ENCODE data around the gene LRRC36. TPM values are rescaled to one million over a fixed set of nuclear protein-coding genes. Genes with fewer than 3 reads are reported as not detected.

The LRRC36 gene
- total and polyA plus RNA-seq, 2 of the 13 experiments (the other 11 are each of a cell fraction or from before 2014, with no cell fraction given): 0.12 to 0.15 TPM

DNA sequence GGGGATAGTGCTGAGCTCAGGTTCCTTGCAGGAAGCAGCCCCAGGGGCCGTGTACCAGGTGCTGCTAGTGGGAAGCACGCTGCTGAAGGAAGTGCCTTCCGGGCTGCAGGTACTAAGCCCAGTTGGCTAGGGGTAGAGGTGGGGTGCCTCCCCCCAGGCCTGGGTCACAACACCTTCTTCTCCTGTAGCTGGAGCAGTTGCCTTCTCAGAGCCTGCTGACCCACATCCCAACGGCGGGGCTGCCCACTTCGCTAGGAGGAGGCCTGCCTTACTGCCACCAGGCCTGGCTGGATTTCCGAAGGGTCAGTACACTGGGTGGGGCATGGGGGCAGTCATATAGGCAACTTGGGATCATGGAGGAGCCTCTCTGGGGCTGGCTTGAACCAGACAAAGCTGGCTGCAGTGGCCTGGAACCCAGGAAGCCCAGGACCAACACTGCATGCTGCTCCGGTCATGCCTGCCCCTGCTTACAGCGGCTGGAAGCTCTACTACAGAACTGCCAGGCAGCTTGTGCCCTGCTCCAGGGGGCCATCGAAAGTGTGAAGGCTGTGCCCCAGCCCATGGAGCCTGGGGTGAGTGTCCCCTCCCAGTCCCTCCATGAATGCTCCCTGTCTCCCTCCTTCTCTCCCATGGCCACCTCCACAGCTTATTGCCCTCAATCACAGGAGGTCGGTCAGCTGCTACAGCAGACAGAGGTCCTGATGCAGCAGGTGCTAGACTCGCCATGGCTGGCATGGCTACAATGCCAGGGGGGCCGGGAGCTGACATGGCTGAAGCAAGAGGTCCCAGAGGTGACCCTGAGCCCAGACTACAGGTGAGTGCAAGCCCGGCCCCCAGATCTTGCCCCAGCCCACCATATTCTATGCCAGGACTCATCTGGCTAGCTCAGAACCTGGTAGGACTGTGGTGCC, 44.8 kb upstream of the LRRC36 start (continued):
- TF ChIP-seq, protein P1, sequence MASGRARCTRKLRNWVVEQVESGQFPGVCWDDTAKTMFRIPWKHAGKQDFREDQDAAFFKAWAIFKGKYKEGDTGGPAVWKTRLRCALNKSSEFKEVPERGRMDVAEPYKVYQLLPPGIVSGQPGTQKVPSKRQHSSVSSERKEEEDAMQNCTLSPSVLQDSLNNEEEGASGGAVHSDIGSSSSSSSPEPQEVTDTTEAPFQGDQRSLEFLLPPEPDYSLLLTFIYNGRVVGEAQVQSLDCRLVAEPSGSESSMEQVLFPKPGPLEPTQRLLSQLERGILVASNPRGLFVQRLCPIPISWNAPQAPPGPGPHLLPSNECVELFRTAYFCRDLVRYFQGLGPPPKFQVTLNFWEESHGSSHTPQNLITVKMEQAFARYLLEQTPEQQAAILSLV (CRISPR knock-in tag; IDR thresholded peaks at IDR 0.05; ENCODE audit: borderline replicate concordance): no peak

DNA sequence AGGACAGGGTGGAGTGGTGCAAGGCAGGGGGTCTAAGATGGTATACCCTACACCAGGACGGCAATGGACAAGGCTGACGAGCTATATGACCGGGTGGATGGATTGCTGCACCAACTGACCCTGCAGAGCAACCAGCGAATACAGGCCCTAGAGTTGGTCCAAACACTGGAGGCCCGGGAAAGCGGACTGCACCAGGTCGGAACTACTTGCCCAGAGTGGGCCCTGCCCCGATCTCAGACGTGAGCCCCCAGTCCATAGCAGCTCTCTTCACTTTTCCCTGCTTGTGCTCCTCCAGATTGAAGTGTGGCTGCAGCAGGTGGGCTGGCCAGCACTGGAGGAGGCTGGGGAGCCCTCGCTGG, 44.2 kb upstream of the LRRC36 start:
- H3K9me3 ChIP-seq (ENCODE audit: low read length): no peaks in the 10 kb centered on the region
- no peak overlapping the region for H3K9ac ChIP-seq (ENCODE audit: insufficient read depth, low read depth, low read length)
- no peak for DNase-seq (ENCODE audit: low spot score)
- in situ Hi-C loops (cut with HindIII; ENCODE audit: extremely low pct_ligation_motif_present, low pct_unique_long_range_greater_than_20kb): no loop called here
- ATAC-seq: no peak
- H3K4me3 ChIP-seq (replicated peaks in 1 of 3; ENCODE audit: insufficient read depth in 1 of 3, low read depth in 2 of 3, low read length in 3 of 3): no peak overlapping the region
- no peak for FAIRE-seq
- CTCF ChIA-PET (ENCODE audit: low intra/inter-chr PET ratio, low total read pairs): no interaction called here
- H3K79me2 ChIP-seq (ENCODE audit: insufficient read depth, low read length): peaks cover 4% of the 10 kb centered on the region
- 89% methylated on average over 5 of the region's 10 CpGs for WGBS (ENCODE audit: low lambda C conversion rate)
- intact Hi-C loops (cut with micrococcal nuclease; ENCODE audit: unreplicated experiment): no loop called here
- H4K20me1 ChIP-seq (ENCODE audit: insufficient read depth, low read length): no peaks in the 10 kb centered on the region
- POLR2A ChIA-PET: interaction anchor here (0.6 kb wide), 1 partner anchor 166 kb away, joined by 3 read pairs; no protein-coding TSS in a partner anchor
- no TSS peak for BruUV-seq (replicated peaks)
- no peaks in the 10 kb centered on the region for H3K27me3 ChIP-seq (ENCODE audit: control insufficient read depth in 1 of 2, insufficient read depth in 2 of 2, low read length in 2 of 2)
- no peak for TF ChIP-seq MZF1 (CRISPR knock-in tag; IDR thresholded peaks at IDR 0.05; ENCODE audit: borderline replicate concordance)
- H3K4me2 ChIP-seq (ENCODE audit: low read depth, low read length): no peak overlapping the region
- no peak overlapping the region for H3K27ac ChIP-seq (ENCODE audit: extremely low read length, insufficient read depth, low read length)
- peaks cover 22% of the 10 kb centered on the region for H3K4me1 ChIP-seq (ENCODE audit: insufficient read depth, low read length)
- H3K36me3 ChIP-seq (replicated peaks in 1 of 2; ENCODE audit: control insufficient read depth in 1 of 2, insufficient read depth in 2 of 2, low read length in 2 of 2): 0 out of 5 replicates have a peak, but pooled peaks cover 0 to under 1% of the 10 kb centered on the region in 2 experiments
- H2AFZ ChIP-seq (ENCODE audit: low read length): no peak overlapping the region
